GM18502 (cell line): ENCODE results near the gene GSTO1.
A peak's percentile ranks its signal among the peaks of the same experiment; 100 is the strongest.

ENCODE experiments used
- ATAC-seq: cut with Tn5 transposase; IDR thresholded peaks from one replicate; pipeline ENCODE4 v1.9.1; 2021; ENCODE audit warnings: mild to moderate bottlenecking; ENCODE audit not compliant: unreplicated experiment, poor library complexity

GSTO1 gene

DNA sequence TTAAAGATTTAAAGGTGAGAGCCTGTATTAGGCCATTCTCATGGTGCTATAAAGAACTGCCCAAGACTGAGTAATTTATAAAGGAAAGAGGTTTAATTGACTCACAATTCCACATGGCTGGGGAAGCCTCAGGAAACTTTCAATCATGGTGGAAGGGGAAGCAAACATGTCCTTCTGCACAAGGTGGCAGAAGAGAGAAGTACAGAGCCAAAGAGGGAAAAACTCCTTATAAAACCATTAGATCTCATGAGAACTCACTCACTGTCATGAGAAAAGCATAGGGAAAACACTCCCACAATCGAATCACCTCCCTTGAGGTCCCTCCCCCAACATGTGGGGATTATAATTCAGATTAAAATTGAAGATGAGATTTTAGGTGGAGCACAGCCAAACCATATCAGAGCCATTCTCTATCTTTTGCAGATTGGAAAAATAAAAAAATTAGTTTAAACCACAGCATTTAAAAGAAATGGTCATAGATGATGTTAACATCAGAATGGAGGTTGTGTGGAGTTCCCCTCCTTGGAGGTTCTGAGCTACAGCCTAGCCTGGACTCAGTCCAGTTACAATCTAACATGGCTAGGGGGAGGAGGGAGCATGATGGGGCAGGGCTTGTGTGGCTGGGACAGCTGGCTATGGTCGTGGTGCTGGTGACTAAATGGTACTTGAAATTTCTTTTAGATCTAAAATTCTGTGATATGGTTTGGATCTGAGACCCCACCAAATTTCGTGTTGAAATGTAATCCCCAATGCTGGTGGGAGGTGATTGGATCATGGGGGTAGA, 47.4 kb downstream of the GSTO1 start:
- no peak for ATAC-seq

DNA sequence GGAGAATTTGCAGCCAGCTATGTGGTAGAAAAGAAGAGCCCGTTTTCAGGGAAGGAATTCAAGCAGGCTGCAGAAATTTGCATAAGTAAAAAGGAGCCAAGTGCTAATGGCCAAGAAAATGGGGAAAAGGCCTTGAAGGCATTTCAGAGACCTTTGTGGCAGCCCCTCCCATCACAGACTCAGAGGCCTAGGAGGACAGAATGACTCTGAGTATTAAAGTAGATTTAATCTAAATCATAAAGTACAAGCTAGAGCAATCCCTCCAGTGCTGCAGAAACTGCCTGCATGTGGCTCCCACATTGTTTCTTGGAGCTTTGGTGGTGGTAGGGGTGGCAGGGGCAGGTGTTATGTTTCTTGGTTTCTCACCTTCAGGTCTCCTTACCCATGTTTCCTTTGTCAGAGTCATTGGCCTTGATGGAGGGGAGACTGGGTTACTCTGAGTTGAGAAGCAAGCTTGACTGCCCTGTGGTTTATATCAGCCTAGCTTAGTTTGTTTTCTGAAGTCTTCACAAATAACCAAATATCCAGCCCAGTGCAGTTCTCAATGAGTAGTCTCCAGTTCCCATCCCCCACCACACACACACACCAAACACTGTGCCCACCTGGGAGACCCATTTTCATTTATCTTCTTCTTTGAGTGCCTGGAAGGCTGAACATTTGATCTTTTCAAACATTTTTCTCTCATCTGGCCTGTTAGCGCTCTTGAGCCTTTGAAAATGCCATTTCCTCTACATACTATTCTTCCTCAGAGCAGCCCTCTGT, 49.1 kb downstream of the GSTO1 start:
- ATAC-seq: no peak

DNA sequence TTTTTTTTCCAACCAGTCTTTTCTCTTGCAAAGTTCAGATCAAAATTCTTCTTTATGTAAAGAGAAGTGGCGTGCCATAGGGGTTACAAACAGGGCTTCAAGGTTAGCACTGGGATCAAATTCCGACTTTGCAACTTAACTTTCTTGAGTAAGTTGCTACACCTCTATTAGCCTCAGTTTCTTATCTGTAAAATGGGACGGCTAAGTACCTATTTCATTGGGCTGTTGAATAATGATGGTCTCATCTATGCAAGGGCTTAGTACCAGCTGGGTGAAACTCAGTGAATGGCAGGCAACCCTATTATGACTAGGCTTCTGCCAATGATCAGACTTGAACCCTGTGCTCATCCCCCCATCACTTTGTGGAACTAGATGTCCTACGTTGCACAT, 49.7 kb downstream of the GSTO1 start:
- no peak for ATAC-seq

DNA sequence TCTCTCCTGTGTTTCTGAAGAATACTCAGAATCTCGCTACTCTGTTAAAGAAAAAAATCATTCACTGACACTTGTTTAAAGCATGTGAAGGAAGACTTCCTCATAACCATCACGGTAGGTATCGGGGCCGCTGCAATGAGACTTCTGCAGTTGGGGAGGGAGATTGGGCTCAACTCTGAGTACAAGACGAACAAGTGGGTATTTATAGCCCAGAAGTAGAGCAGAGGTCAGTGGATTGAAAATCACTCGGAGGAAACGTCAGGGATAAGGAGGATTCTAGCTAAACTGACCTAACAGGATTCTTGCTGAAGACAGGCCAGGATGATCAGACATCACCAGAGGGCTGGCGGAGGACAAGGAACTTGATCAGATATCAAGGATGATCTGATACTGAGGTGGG, 50.2 kb downstream of the GSTO1 start:
- ATAC-seq: no peak

DNA sequence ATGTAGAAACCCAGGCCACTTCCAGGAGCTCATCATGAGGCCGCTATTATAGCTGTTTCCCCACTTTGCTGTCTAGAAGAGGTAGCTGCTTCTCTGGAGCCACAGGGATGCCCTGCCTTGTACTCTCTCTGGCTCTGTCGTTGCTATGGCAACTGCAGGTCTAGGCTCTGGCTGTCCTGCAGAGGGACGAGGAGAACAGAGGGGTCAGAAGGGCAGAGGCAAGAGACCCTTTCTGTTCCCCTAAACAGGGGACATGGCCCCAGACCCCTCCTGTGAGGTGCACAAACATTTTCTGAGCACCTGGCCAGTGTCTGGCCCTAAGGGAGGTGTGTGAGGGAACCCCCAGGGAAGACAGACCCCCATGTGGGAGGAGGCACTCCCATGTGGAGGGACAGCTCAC, 52.2 kb downstream of the GSTO1 start:
- no peak for ATAC-seq

- ATAC-seq: no peak
These were observed 53.1 kb downstream of the GSTO1 start for GRCh38 chr10:104307576-104308438.

GRCh38 chr10:104308439-104308903, 53.8 kb downstream of the GSTO1 start:
- ATAC-seq: peak; percentile 83

- ATAC-seq: no peak
These were observed 55.6 kb downstream of the GSTO1 start for GRCh38 chr10:104309980-104310978.

DNA sequence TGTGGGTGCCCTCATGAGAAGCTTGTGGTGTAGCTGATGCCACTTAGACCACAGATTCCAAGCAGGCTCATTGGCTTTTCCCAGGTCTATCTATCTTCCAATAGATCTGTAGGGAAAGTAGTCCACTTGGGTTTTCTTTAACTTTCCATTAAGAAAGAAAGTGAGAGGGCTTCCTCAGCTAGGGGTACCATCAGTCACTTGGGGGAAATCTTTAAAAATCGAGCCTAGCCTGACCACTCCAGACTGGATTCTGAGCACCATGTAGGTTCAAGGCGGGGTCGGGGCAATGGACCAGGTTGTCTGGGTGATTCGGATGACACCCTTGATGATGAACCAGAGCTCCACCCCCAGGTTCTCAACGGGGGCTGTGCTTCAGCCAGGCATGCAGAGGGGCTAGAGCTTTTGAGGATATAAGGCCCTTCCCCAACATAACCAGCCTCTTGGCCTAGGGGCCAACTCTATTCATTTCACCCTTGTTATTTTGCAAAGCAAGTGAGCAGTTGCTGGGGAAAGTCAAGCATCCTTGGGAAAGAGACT, 56.6 kb downstream of the GSTO1 start:
- no peak for ATAC-seq

- no peak for ATAC-seq
These were observed 60.1 kb downstream of the GSTO1 start for GRCh38 chr10:104314591-104315485.

DNA sequence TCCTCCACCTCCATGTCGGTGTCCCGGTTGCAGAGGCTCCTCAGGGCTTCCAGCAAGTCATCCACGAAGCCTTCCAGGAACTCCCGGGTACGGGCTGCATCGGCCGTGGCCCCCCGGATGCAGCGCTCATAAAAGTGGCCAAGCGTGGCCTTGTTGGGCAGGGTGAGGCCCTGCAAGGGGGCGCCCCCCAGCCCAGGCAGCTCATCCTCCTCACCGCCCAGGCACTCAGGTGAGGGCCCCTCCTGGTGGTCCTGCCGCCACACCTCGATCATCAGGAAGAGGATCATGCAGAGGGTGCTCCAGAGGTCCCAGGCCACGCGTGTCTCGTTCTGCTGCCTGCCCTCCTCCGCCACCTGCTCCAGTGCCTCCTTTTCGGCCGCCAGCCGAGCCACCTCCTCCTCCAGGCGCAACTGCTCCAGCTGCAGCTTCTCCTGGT, 60.8 kb downstream of the GSTO1 start:
- no peak for ATAC-seq

DNA sequence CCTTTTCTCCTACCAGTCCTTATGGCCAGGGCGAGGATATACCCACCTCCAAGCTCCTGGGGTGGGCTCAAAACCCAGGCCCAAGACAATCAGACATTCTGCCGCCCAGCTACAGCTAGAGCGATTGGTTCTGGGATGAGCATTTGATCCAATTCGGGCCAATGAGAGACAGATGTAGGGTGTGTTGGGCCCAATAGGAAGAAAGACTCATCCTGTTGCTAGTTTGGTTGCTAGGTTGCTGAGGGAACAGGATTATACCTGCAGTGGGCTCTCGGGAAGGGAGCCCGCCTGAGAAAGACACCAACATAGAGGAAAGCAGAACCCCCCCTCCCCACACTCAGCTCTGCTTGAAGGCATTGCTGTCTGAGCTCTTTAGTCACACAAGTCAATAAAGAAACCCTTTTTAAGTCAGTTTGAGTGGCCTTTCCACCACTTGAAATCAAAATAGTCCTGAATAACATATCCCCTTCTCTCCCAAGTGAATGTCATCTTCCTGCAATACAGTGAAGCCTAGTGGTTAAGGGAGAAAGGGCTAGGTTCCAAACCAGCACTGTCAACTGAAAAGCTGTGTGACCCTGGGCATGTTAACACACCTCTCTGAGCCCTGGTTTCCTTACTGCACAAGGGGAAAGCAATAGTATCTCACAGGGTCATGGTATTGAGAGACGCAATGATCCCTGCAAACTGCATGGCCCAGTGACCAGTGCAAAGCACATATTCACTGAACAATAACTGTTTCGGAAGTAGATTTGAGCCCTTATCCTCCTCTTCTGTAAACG, 61.8 kb downstream of the GSTO1 start:
- ATAC-seq: no peak
